HUES48 (cell line): ENCODE results near the gene FDCSP.
"Not testable (repeated sequence)": the region's sequence is repeated elsewhere in the genome, so short reads cannot be mapped to it uniquely, and the experiment has no call there.

Experiments
- H3K27ac ChIP-seq: one replicate; pipeline ENCODE4 v1.7.0; 2013; ENCODE audit warnings: low read depth, low read length, inconsistent platforms
- H3K27me3 ChIP-seq: 2 replicates; pipeline ENCODE4 v1.6.1; 2013; ENCODE audit warnings: mild to moderate bottlenecking, low read length; ENCODE audit not compliant: control insufficient read depth, insufficient read depth
- H3K36me3 ChIP-seq: 2 replicates; pipeline ENCODE4 v1.6.1; 2013; ENCODE audit warnings: low read length; ENCODE audit not compliant: control insufficient read depth, insufficient read depth
- H3K4me1 ChIP-seq: 2 replicates; pipeline ENCODE4 v1.6.1; 2013; ENCODE audit warnings: mild to moderate bottlenecking, low read length; ENCODE audit not compliant: control insufficient read depth, insufficient read depth
- H3K4me3 ChIP-seq: 2 replicates; pipeline ENCODE4 v1.5.1; 2013; ENCODE audit warnings: mild to moderate bottlenecking, low read depth, low read length
- H3K9ac ChIP-seq: 2 replicates; pipeline ENCODE4 v1.6.1; 2013; ENCODE audit warnings: mild to moderate bottlenecking, low read depth, low read length, moderate library complexity
- H3K9me3 ChIP-seq: 2 replicates; pipeline ENCODE4 v1.6.1; 2013; ENCODE audit warnings: low read length; ENCODE audit not compliant: control insufficient read depth, insufficient read depth

Gene FDCSP

DNA sequence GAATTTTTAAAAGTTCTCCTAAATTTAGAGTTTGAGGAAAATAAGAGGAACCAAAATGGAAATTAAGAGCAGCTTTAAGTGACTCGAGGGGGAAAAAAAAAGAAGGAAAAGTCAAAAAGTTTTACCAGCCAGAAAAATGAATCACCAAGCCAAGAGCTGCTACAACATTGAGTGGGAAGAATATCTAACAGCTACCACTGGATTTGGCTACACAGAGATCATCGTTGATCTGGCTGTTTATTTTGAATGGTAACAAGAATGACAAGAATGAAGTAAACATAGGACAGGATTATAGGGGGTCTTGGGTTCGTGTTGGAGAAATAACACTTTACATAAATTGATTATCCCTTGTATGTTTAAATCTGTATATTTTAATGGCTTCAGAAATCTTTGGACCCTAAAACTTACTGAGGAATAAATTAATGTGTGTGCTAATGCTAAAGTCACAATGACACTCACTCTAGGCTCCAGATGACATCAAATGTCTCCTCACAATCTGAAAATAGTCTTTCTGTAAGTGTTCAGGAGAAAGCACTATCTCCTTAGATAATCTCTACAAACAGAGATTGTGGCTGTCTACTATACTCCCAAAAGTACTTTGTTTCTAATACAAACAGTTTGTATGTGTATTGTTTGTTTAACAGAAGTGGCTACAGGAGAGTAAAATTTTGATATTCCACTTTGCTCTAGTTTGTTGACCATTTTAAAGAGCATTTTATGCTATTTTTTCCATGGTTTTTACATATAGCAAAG lies 13.4 kb downstream of the FDCSP start:
- H3K9me3 ChIP-seq, result no peaks in the 10 kb centered on the region
- no peaks in the 10 kb centered on the region for H3K4me1 ChIP-seq
- H3K9ac ChIP-seq, result no peak overlapping the region
- H3K4me3 ChIP-seq, result no peak overlapping the region
- no peaks in the 10 kb centered on the region for H3K36me3 ChIP-seq
- no peak overlapping the region for H3K27ac ChIP-seq
- no peaks in the 10 kb centered on the region for H3K27me3 ChIP-seq

DNA sequence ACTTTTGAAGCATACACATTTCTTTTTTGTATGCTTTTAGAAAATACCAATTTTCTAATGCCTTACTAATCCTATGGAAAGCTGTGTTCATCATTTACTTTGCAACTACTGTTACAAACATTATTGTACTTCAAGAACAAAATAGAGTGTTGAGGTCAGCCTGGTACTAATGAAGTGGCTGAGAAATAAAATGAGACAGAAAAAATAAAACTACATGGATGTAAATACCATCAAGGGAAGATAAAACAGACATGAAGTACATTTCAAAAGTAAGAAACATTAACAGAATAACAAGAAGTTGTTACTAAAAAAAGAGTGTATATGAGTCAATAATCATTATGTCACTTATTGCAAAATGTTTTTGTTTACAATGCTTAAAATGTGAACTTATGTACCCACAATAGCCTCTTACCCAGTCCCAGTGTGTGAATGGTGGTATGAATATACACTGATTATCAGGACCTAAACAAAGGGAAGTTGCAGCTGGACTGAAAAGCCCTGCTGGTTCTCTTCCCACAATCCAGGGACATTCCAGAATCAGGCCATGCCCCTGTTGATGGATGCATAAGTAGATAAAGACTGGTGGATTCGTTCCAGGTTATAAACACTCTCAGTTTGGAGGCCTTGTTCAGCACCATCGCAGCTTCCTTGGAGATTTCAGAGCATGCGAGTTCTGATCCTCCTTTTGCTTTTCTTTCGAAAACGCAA lies 14.1 kb downstream of the FDCSP start:
- no peak overlapping the region for H3K4me3 ChIP-seq
- no peaks in the 10 kb centered on the region for H3K27me3 ChIP-seq
- no peaks in the 10 kb centered on the region for H3K36me3 ChIP-seq
- H3K9me3 ChIP-seq, result no peaks in the 10 kb centered on the region
- H3K9ac ChIP-seq, result no peak overlapping the region
- no peaks in the 10 kb centered on the region for H3K4me1 ChIP-seq
- H3K27ac ChIP-seq, result no peak overlapping the region

DNA sequence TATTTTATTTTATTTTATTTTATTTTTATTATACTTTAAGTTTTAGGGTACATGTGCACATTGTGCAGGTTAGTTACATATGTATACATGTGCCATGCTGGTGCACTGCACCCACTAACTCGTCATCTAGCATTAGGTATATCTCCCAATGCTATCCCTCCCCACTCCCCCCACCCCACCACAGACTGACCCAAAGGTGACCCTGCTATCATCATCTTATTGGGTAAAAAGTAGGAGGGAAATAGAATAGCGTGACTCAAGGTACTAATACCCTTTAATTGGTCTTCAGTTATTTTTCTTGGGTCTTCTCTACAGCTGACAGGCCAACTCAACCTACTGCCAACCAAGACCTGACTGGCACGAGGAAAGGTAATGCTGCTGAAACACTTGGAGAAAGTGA lies 16.4 kb downstream of the FDCSP start, which contains the start of gene CSN3:
Gene CSN3, plus strand, starts transcription at position 301 of the 400 bp plus-strand sequence. CDS start 2,223 bp downstream, outside the sequence.
- H3K27me3 ChIP-seq, H3K4me3 ChIP-seq, H3K9me3 ChIP-seq, H3K36me3 ChIP-seq, H3K27ac ChIP-seq, H3K4me1 ChIP-seq, H3K9ac ChIP-seq: not testable (repeated sequence)

DNA sequence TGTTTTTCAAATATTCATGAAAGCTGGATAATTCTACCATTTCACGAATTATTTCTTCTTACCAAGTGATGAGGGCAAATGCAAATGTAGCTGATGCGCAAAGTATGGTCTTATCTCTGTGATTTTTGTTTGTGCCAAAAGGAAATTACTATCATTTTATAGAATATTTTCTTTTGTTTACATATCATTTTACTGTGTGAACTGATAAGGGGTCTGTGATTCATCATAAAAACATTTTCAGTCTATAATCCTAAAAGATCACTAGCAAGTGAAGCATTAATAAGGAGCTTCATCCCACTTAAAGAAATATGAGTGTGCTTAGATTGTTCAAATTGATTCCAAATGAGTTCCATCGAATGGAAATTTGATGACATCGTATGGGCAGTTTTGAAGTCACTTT lies 17.2 kb downstream of the FDCSP start:
- Histone ChIP-seq H3K9me3 (no peaks in the 10 kb centered on the region), H3K4me1 (no peaks in the 10 kb centered on the region), H3K36me3 (no peaks in the 10 kb centered on the region), H3K27me3 (no peaks in the 10 kb centered on the region), H3K4me3 (no peak overlapping the region), H3K9ac (no peak overlapping the region), H3K27ac (no peak overlapping the region)

GRCh38 chr4:70251250-70251944 lies 25.5 kb downstream of the FDCSP start:
- Histone ChIP-seq H3K4me1 (no peaks in the 10 kb centered on the region), H3K36me3 (no peaks in the 10 kb centered on the region), H3K27me3 (no peaks in the 10 kb centered on the region), H3K9ac (no peak overlapping the region), H3K9me3 (no peaks in the 10 kb centered on the region), H3K4me3 (no peak overlapping the region), H3K27ac (no peak overlapping the region)

GRCh38 chr4:70251945-70252277 lies 26.0 kb downstream of the FDCSP start:
- Histone ChIP-seq H3K27me3 (no peaks in the 10 kb centered on the region), H3K9me3 (no peaks in the 10 kb centered on the region), H3K4me3 (no peak overlapping the region), H3K4me1 (no peaks in the 10 kb centered on the region), H3K36me3 (no peaks in the 10 kb centered on the region), H3K9ac (no peak overlapping the region), H3K27ac (no peak overlapping the region)

- Histone ChIP-seq H3K27me3 (no peaks in the 10 kb centered on the region), H3K9me3 (no peaks in the 10 kb centered on the region), H3K36me3 (no peaks in the 10 kb centered on the region), H3K27ac (no peak overlapping the region), H3K4me1 (no peaks in the 10 kb centered on the region), H3K9ac (no peak overlapping the region), H3K4me3 (no peak overlapping the region)
Observed at GRCh38 chr4:70269674-70270073, 43.8 kb downstream of the FDCSP start.

- H3K4me1 ChIP-seq, result no peaks in the 10 kb centered on the region
- no peaks in the 10 kb centered on the region for H3K9me3 ChIP-seq
- H3K4me3 ChIP-seq, result no peak overlapping the region
- H3K9ac ChIP-seq, result no peak overlapping the region
- H3K36me3 ChIP-seq, result no peaks in the 10 kb centered on the region
- H3K27ac ChIP-seq, result no peak overlapping the region
- H3K27me3 ChIP-seq, result no peaks in the 10 kb centered on the region
Observed at GRCh38 chr4:70277121-70277520, 51.2 kb downstream of the FDCSP start.

DNA sequence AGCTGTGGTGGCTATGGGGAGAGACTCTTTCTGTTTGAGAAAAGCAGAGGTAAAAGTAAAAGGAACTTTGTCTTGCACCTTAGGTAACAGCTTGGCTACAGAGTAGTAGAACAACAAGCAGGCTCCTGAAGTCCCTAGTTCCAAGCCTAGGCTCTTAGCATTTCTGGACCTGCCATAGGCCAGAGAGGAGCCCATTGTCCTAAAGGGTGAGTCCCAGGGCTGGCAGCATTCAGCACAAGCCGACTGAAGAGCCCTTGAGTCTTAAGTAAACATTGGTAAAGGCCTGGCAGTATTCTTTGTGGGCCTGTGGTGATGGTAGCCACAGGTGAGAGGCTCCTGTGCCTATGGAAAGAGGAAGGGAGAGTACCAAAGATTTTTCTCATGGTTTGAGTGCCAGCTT lies 54.6 kb downstream of the FDCSP start:
- Histone ChIP-seq H3K36me3 (no peaks in the 10 kb centered on the region), H3K9ac (no peak overlapping the region), H3K27ac (no peak overlapping the region), H3K4me3 (no peak overlapping the region), H3K9me3 (no peaks in the 10 kb centered on the region), H3K4me1 (no peaks in the 10 kb centered on the region), H3K27me3 (no peaks in the 10 kb centered on the region)
